ENCODE results near the gene PTP4A1.
"Not testable (repeated sequence)": the region's sequence is repeated elsewhere in the genome, so short reads cannot be mapped to it uniquely, and the experiment has no call there.

The PTP4A1 gene

DNA sequence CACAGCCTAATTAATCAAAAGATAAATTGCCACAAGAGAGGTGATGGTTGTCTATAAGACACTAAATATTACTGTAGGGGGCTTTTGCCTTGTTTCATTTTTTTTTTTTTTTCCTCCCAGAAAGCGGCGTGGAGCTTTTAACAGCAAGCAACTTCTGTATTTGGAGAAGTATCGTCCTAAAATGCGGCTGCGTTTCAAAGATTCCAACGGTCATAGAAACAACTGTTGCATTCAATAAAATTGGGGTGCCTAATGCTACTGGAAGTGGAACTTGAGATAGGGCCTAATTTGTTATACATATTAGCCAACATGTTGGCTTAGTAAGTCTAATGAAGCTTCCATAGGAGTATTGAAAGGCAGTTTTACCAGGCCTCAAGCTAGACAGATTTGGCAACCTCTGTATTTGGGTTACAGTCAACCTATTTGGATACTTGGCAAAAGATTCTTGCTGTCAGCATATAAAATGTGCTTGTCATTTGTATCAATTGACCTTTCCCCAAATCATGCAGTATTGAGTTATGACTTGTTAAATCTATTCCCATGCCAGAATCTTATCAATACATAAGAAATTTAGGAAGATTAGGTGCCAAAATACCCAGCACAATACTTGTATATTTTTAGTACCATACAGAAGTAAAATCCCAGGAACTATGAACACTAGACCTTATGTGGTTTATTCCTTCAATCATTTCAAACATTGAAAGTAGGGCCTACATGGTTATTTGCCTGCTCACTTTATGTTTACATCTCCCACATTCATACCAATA is 7.8 kb downstream of the PTP4A1 start:
- DNase-seq (ENCODE audit: low read depth), result no peak
- no peak overlapping the region for H3K4me3 ChIP-seq (ENCODE audit: low read depth, low read length)
- TF ChIP-seq, protein P1, sequence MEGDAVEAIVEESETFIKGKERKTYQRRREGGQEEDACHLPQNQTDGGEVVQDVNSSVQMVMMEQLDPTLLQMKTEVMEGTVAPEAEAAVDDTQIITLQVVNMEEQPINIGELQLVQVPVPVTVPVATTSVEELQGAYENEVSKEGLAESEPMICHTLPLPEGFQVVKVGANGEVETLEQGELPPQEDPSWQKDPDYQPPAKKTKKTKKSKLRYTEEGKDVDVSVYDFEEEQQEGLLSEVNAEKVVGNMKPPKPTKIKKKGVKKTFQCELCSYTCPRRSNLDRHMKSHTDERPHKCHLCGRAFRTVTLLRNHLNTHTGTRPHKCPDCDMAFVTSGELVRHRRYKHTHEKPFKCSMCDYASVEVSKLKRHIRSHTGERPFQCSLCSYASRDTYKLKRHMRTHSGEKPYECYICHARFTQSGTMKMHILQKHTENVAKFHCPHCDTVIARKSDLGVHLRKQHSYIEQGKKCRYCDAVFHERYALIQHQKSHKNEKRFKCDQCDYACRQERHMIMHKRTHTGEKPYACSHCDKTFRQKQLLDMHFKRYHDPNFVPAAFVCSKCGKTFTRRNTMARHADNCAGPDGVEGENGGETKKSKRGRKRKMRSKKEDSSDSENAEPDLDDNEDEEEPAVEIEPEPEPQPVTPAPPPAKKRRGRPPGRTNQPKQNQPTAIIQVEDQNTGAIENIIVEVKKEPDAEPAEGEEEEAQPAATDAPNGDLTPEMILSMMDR (IDR thresholded peaks at IDR 0.05; ENCODE audit: low read depth, low read length, missing control alignments), result no peak
- in situ Hi-C loops (cut with HindIII; ENCODE audit: low sequenced_read_pairs), result no loop called here

DNA sequence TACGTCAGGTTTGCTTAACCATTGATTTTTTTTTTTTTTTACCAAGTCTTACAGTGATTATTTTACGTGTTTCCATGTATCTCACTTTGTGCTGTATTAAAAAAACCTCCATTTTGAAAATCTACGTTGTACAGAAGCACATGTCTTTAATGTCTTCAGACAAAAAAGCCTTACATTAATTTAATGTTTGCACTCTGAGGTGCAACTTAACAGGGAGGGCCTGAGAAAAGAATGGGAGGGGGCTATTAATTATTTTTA is 8.4 kb downstream of the PTP4A1 start:
- TF ChIP-seq, protein P1 (IDR thresholded peaks at IDR 0.05; ENCODE audit: low read depth, low read length, missing control alignments), result no peak
- DNase-seq (ENCODE audit: low read depth), result no peak
- no peak overlapping the region for H3K4me3 ChIP-seq (ENCODE audit: low read depth, low read length)
- in situ Hi-C loops (cut with HindIII; ENCODE audit: low sequenced_read_pairs), result no loop called here

DNA sequence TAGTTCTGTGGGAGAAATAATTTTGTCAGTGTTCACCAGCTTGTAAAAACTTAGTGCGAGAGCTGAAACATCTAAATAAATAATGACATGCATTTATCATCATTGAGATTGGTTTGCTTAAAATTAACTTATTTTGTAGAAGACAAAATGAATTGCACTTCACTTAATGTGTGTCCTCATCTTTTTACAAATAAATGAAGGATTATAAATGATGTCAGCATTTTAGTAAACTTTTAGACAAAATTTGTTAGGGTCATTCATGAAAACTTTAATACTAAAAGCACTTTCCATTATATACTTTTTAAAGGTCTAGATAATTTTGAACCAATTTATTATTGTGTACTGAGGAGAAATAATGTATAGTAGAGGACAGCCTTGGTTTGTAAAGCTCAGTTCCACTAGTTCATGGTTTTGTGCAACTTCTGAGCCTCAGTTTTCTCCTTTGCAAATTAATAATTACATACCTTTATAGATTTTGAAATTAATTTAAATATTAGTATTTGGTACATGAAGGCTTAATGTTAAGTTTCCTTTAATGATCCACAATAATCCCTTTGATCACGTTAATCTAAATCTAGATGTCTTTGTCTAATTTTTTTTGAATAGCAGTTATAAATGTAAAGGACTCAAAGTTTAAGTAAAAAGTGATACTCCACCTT is 9.2 kb downstream of the PTP4A1 start:
- TF ChIP-seq, protein P1 (IDR thresholded peaks at IDR 0.05; ENCODE audit: low read depth, low read length, missing control alignments), result no peak
- in situ Hi-C loops (cut with HindIII; ENCODE audit: low sequenced_read_pairs), result no loop called here
- DNase-seq (ENCODE audit: low read depth), result no peak
- H3K4me3 ChIP-seq (ENCODE audit: low read depth, low read length), result no peak overlapping the region

DNA sequence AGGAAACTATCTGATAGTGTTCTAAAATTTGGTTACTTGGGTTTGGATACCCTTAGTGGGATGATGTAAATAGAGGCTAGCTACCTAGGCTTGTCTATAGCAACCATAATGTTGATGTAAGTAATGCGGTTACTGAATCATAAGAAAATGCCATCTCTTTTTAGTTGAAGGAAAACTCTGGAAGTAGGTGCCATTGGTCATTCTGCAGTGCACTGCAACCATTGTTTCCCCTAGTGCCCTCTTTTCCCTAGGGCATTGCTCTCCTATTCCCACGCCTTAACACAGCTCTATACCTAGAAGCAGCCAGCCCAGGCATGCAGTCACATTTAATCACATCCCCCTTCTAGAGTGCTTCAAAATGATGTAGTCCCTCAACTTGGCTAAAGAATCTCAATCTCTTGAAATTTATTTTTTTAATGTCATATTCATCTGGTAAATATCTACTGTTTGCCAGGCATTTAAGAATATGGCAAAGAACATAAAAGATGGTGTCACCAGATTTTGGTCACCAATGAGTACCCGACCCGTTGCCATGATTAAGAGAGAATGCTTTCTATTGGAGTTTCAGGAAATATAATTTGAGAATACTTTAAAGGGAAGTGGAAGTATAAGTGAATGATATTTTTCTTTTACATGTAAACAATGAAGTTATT is 10.4 kb downstream of the PTP4A1 start:
- H3K4me3 ChIP-seq (ENCODE audit: low read depth, low read length), result no peak overlapping the region
- TF ChIP-seq, protein P1 (IDR thresholded peaks at IDR 0.05; ENCODE audit: low read depth, low read length, missing control alignments), result no peak
- in situ Hi-C loops (cut with HindIII; ENCODE audit: low sequenced_read_pairs), result no loop called here
- no peak for DNase-seq (ENCODE audit: low read depth)

DNA sequence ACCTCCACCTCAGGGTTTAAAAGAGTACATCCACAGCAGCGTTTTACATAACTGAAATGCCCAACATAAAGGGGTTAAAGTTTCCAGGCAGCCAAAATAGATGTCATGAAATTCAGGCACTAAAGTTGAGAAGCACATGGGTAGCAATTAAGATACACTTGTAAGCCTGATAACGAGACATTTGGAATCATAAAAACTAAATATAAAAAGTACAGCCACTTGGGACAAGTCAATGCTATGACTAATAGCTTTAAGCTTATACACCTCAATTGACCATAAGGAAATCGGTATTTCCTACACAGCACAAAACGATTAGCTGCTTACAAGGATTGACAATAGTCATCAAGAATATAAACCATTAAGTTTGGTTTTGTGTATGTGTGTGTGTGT is 11.8 kb downstream of the PTP4A1 start:
- TF ChIP-seq, protein P1 (IDR thresholded peaks at IDR 0.05; ENCODE audit: low read depth, low read length, missing control alignments), result no peak
- H3K4me3 ChIP-seq (ENCODE audit: low read depth, low read length), result no peak overlapping the region
- in situ Hi-C loops (cut with HindIII; ENCODE audit: low sequenced_read_pairs), result no loop called here
- DNase-seq (ENCODE audit: low read depth), result no peak

DNA sequence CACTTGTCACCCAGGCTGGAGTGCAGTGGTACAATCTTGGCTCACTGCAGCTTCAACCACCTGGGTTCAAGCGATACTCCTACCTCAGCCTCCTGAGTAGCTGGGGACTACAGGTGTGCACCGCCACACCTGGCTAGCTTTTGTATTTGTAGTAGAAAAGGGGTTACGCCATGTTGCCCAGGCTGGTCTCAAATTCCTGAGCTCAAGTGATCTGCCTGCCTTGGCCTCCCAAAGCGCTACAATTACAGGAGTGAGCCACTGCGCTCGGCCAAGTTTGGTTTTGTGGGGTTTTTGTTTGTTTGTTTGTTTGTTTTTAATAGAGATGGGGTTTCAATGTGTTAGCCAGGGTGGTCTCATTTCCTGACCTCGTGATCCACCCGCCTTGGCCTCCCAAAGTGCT is 12.3 kb downstream of the PTP4A1 start:
- TF ChIP-seq, protein P1 (IDR thresholded peaks at IDR 0.05; ENCODE audit: low read depth, low read length, missing control alignments), result no peak
- in situ Hi-C loops (cut with HindIII; ENCODE audit: low sequenced_read_pairs), result no loop called here
- no peak overlapping the region for H3K4me3 ChIP-seq (ENCODE audit: low read depth, low read length)
- DNase-seq (ENCODE audit: low read depth), result no peak

DNA sequence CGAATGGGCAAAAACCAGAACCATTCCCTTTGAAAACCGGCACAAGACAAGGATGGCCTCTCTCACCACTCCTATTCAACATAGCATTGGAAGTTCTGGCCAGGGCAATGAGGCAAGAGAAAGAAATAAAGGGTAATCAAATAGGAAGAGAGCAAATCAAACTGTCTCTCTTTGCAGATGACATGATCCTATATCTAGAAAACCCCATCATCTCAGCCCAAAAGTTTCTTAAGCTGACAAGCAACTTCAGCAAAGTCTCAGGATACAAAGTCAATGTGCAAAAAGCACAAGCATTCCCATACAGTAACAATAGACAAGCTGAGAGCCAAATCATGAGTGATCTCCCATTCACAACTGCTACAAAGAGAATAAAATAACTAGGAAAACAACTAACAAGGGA is 13.4 kb downstream of the PTP4A1 start:
- DNase-seq (ENCODE audit: low read depth); in situ Hi-C loops (cut with HindIII; ENCODE audit: low sequenced_read_pairs); H3K4me3 ChIP-seq (ENCODE audit: low read depth, low read length): not testable (repeated sequence)

All from astrocyte of the cerebellum (primary cell).